GM19452 (cell line): ENCODE measurements around the gene IGSF3.
"Not testable (repeated sequence)": the region's sequence is repeated elsewhere in the genome, so short reads cannot be mapped to it uniquely, and the experiment has no call there.

Experiments used
- ATAC-seq: cut with Tn5 transposase; IDR thresholded peaks from one replicate; pipeline ENCODE4 v1.9.1; 2021; ENCODE audit not compliant: unreplicated experiment

Gene IGSF3

GRCh38 chr1:116631996-116632925, 35.3 kb downstream of the IGSF3 start:
- not testable (repeated sequence) for ATAC-seq

GRCh38 chr1:116631554-116631953, 36.0 kb downstream of the IGSF3 start:
- not testable (repeated sequence) for ATAC-seq

GRCh38 chr1:116630057-116630456, 37.5 kb downstream of the IGSF3 start:
- not testable (repeated sequence) for ATAC-seq

- not testable (repeated sequence) for ATAC-seq
Measured at GRCh38 chr1:116629441-116629840, 38.1 kb downstream of the IGSF3 start.

- no peak for ATAC-seq
Measured at GRCh38 chr1:116628448-116628847, 39.1 kb downstream of the IGSF3 start.

GRCh38 chr1:116627357-116627756, 40.2 kb downstream of the IGSF3 start:
- ATAC-seq = not testable (repeated sequence)

GRCh38 chr1:116626915-116627314, 40.6 kb downstream of the IGSF3 start:
- not testable (repeated sequence) for ATAC-seq

GRCh38 chr1:116625155-116625554, 42.4 kb downstream of the IGSF3 start:
- not testable (repeated sequence) for ATAC-seq

GRCh38 chr1:116624040-116624439, 43.5 kb downstream of the IGSF3 start:
- no peak for ATAC-seq

- not testable (repeated sequence) for ATAC-seq
Measured at GRCh38 chr1:116622496-116622895, 45.0 kb downstream of the IGSF3 start.

GRCh38 chr1:116621756-116622155, 45.8 kb downstream of the IGSF3 start:
- ATAC-seq = not testable (repeated sequence)

- ATAC-seq = not testable (repeated sequence)
Measured at GRCh38 chr1:116620392-116620791, 47.1 kb downstream of the IGSF3 start.

GRCh38 chr1:116619106-116619505, 48.4 kb downstream of the IGSF3 start:
- ATAC-seq = not testable (repeated sequence)

- not testable (repeated sequence) for ATAC-seq
Measured at GRCh38 chr1:116617808-116618207, 49.7 kb downstream of the IGSF3 start.

- ATAC-seq = not testable (repeated sequence)
Measured at GRCh38 chr1:116613825-116614224, 53.7 kb downstream of the IGSF3 start.

GRCh38 chr1:116609801-116610371, 57.6 kb downstream of the IGSF3 start:
- ATAC-seq = not testable (repeated sequence)

- ATAC-seq = not testable (repeated sequence)
Measured at GRCh38 chr1:116608841-116609240, 58.7 kb downstream of the IGSF3 start.

- not testable (repeated sequence) for ATAC-seq
Measured at GRCh38 chr1:116608151-116608550, 59.4 kb downstream of the IGSF3 start.

GRCh38 chr1:116607463-116607862, 60.1 kb downstream of the IGSF3 start:
- not testable (repeated sequence) for ATAC-seq

GRCh38 chr1:116606067-116606466, 61.5 kb downstream of the IGSF3 start:
- ATAC-seq = not testable (repeated sequence)

GRCh38 chr1:116605315-116605714, 62.2 kb downstream of the IGSF3 start:
- ATAC-seq = no peak

GRCh38 chr1:116604408-116604807, 63.1 kb downstream of the IGSF3 start:
- not testable (repeated sequence) for ATAC-seq
